HUDEP-2 (cell line): Measurements from ENCODE around the gene KLF5.
"Not testable (repeated sequence)": the region's sequence is repeated elsewhere in the genome, so short reads cannot be mapped to it uniquely, and the experiment has no call there.

Experiments
- DNase-seq, 76 experiments: peaks; one replicate each; lab custom pipeline; 2025; ENCODE audit not compliant: unreplicated experiment in 76 of 76; lab: John Stamatoyannopoulos, UW

KLF5 gene

DNA sequence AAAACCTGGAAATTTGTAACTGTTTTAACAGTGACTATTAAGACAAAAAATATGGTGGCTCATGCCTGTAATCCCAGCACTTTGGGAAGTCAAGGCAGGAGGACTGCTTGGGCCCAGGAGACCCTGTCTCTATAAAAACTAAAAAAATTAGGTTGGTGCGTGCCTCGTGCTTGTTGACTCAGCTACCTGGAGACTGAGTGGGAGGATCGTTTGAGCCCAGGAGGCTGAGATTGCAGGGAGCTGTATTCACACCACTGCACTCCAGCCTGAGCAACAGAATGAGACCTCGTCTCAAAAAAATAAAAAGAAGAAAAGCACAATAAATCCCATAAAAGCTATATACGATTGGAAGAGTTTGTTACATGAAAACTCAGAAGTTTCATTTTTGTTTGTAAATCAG lies 23.7 kb downstream of the KLF5 start:
- DNase-seq: no peak

DNA sequence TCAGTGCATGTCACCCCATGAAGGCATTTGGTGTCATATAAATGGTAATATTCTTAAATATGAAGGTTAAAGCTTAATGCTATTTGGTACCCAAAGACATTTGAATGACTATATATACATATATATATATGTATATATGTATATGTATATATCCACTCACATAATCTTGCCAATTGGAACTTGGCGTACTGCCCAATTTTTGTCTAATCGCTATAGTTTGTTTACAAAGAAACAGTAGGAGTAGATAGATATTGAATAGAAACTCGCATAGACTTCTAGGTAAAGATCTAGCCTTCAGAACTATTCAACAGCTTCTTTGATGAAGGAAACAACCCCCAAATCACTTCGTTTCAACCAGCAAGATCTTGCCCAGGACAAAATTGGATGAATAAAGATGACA lies 24.1 kb downstream of the KLF5 start:
- no peak for DNase-seq

DNA sequence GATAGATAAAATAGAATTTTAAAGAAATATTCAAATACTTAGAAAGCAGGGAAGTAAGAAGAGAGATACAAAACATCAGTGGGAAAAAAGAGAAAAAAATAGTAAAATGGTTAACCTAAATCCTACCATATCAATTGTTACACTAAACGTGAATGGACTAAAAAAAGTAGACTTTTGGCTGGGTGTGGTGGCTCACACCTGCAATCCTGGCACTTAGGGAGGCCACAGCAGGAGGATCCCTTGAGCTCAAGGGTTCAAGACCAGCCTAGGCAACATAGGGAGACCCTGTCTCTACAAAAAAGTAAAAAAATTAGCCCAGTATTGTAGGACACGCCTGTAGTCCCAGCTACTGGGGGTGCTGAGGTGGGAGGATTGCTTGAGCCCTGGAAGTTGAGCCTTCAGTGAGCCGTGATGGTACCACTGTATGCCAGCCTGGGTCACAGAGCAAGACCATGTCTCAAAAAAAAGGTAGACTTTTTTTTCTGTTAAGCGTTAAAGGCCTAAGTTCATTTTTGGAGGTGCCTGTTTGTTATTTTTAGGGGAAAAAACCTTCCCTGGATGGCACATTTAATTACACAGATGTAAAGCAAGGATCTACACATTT lies 29.6 kb downstream of the KLF5 start:
- no peak for DNase-seq

DNA sequence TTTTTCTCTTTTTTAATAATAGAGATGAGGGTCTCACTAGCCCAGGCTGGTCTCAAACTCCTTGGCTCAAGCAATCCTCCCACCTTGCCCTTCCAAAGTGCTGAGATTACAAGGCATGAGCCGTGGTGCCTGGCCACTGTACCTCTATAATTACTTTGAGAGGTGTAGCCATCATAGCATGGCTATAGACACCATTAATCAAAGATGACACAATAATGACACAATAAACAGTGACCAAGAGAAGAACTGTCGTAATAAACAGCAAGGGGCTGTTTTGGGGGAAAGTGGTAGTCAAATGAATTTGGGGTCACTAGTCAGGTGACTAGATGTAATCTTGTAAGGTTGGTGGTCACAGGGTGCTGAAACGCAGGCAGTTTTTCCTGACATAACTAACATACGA lies 30.4 kb downstream of the KLF5 start:
- DNase-seq: no peak

DNA sequence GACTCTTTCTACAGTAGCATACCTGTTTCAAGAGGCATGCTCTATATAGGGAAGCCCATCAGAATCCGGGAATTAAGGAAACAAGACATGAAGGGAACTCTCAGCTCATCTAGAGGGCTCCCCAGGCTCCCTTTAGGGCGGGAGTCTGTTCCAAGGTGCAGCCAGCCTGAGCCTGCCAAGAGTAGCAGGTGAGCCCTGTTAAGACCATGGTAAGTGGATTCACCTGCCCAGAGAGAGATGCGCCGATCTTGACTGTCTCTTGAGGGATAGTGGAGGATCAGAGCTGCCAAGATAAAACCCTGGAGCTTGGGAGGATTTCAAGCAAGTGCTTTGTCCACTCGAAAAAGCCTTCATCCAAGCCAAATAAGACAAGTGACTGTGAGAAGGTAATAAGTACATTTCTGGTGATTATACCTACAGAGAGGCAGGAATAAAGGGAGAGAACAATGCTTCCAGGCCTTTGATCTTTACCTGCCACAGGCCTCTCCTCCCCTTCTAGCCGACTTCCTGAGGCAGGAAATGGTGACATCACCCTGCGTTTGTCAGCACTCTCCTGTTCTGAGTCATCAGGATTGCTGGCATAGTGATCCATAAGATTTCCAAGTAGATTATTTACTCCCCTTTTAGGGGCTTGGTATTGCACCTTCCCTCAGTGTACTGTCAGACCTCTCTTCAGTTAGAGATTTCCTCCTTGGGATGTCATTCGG lies 31.5 kb downstream of the KLF5 start:
- no peak for DNase-seq

DNA sequence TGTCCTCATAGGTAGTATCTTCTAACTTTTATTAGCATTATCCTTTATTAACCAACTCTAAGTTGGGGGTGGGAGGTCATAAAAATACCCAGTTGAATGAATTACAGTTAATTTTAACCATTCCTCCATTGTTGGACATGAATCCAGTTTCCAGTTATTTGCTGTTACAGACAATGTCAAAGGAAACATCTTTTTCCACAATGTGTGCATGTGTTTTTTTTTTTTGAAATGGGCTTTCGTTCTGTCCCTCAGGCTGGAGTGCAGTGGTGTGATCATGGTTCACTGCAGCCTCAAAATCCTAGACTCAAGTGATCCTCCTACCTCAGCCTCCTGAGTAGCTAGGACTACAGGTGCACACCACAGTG lies 32.0 kb downstream of the KLF5 start:
- no peak for DNase-seq

DNA sequence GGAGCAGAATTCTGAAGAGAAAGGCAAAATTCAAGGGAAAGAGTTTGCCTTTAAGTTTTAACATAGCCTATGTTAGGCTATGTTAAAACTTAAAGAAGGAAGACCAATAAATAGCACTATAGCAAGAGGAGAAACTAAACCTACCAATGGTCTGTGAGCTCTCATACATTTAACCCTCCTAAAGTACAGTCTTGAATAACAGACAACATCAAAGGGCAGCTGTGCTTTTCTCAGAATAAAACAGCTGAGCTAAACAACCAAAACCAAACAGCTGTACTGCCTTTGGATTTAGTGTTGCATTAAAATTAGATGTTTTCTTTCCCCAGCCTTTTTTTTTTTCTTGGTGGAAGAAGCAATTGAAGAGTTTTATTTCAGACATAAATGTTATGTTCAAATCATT lies 34.0 kb downstream of the KLF5 start:
- DNase-seq: no peak

DNA sequence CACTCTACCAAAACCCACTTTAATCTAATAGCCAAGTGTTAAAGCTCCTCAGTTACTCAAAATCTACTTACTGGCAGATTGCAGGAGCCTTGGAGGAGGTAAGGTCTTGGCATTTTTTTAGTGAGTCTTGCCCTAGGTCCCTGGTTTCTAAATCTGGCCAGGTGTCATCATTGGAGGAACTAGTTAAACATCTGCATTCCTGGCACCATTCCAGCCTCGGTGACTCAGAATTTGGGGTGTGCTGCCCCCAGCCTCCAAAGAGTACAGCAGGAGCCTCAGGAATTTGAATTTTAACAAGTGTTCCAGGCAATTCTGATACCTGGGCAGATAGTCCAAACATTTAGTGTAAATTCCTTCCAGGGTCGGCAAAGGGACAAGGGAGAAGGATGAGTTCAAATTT lies 37.4 kb downstream of the KLF5 start:
- no peak for DNase-seq

DNA sequence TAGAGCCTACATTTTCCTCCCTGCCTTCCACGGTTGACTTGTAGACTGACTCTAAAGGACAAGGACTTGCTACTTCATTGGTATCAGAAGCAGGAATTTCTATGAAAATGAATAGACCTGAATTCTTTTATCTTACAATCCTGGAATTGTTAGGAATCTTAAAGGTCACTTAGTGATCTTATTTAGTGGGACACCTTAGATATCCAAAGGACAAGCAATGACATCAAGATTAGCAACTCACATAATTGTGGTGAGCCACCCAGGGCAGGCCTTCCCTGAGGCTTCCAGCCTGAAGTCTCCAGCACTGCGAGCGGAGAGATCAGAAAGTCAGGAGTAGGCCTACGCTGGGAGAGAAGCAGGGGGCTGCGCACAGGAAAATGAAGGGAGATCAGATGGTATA lies 37.8 kb downstream of the KLF5 start:
- no peak for DNase-seq

DNA sequence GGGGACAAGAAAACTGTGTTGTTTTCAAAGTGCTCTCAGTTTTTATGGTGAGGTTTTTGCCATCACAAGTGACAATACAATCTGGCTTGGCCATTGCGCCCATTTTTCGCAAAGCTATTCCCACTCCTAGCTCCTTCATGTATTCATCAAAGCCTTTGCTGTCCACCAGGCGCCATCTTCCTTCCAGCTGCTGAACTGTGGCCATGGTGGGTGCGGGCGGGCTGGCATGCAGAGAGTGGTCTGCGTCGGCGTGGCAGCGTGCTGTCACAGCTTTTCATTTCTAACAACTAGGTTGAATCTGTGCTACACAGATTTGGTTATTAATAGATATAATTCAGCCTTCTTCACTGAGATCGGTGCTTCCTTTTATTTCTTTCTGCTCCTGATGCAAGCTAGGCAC lies 42.0 kb downstream of the KLF5 start:
- DNase-seq: not testable (repeated sequence)

DNA sequence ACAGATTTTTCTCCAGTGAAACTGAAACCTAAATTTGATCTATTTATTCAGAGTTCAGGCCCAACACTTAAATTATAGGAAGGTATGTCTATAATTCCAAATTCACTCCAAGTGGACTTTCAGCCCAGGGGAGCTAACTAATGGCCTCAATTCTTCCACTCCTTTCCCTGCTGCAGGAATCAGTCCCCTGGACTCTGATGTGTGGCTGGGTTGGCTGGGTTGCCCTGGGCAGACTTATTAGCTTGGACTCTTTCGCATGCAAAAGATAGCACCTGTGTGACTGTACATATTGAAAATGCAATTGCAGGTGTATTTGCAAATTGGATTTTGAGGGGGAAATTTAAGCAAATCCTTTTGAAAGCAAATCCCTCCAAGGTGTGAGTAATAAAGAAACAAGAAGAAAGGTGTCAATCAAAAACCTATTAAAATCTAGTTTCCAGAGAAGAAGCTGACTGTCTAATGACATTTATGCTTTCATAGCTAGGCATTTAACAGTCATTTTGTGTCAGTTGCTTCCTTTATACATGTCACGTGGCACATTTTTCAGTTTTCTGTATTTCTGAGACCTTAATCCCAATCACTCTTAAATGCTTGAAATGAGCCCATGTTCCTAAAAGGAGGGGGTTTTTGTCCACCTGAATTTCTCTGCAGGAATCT lies 42.7 kb downstream of the KLF5 start:
- no peak for DNase-seq

DNA sequence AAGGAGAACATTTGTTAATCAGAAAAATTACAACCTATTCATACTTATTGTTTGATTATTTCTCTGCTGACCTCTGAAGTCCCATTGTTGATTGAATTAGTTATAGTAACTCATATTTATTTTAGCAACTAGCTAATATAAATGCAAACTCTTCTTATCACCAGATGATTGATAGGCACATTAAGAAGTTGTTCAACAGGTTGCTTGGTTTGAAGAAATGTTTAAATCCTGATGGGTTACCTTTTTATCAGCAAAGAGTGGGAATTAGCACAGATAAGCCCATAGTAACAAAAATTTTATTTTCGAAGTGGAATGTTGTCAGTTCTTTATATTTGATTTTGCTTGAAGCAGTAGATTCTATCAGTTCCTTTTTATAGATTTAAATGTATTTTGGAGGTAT lies 44.4 kb downstream of the KLF5 start:
- no peak for DNase-seq

DNA sequence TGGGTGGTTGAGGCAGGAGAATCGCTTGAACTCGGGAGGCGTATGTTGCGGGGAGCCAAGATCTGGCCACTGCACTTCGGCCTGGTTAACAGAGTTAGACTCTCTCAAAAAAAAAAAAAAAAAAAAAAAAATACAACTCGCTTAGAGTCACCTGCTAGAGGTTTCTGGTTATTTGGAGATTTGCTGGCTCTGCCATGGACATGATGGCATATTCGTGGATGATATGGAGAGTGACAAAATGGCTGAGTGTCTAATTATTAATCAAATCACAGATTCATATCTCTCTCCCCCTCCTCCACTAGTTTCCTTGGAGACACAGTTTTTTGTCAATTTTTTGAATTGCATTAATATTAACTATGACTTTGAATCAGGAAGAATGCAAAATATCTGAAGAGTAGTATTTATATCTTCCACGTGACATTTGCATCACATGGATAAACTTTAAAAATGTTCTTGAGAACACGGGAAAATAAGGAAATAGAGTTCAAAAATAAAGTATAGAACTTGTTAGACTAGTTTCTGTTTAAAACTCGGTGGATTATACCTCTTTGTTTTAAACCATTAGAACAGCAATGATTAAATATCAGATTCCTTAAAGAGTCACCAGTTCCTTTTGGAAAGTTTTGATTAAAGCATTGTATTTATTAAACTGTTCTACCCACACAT lies 47.8 kb downstream of the KLF5 start:
- DNase-seq: no peak

DNA sequence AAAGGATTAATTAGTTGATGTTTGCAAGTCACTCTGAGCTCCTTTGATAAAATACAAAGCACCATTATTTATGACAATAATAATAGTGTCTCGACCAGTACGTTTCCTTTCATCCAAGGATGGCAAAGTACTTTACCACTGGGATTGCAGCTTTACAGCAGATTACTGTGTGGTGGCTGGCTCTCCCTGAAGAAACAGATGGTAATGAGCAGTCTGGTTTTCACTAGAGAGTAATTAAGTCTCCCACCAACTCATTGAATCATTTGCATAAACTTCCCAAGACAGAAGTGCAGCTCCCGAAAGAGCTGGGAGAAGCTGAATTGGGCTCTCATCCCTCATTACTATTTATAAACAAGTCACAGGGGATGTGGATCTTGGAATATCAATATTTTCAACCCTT lies 48.7 kb downstream of the KLF5 start:
- DNase-seq: no peak

DNA sequence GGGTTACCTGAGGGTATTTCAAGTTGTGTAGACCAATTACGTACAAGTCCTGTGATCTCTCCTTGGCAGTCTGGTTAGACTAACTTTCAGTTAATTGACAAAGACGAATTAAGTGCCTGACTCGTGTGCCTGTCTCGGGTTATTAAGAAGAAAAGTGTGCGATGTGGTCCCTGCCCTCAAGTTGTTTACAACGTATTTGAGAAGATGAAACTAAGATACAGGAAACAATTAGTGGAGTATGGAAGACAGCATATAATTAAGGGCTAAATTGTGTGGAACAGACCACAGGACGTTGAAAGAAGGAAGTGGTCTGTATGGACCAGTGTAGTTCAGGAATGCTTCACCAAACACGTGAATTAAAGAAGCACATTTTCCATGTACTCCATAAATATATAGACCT lies 49.2 kb downstream of the KLF5 start:
- DNase-seq: no peak

DNA sequence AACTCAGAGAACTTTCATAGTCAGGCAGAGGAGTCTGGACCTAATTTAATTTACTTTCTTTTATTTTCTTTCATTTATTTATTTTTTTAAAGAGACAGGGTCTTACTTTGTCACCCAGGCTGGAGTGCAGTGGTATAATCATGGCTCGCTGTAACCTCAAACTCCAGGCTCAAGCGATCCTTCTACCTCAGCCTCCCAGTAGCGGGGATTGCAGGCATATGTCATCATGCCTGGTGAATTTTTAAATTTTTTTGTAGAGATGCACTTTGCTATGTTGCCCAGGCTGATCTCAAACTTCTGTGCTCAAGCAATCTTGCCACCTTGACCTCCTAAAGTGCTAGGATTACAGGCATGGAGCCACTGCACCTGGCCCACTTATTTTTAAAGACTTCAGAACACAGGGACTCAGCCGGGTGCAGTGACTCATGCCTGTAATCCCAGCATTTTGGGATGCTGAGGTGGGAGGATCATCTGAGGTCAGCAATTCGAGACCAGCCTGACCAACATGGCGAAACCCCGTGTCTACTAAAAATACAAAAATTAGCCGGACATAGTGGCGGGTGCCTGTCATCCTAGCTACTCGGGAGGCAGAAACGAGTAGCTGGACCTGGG lies 50.6 kb downstream of the KLF5 start:
- DNase-seq: no peak

DNA sequence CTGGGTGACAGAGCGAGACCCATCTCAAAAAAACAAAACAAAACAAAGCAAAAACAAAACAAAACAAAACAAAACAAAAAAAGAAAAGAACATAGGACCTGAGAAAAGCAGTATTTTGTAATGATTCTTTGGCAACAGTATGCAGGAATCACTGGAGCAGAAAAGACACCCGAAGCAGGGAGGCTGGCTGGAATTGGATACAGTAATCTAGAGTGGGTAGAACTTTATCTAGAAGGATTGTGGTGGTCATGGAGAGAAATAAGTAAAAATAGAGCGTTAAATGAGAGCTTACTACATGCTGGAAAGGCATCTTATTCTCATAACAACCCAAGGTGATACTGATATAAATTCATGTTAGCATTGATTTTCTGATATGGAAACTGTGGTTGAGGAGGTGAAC lies 51.2 kb downstream of the KLF5 start:
- DNase-seq: no peak

DNA sequence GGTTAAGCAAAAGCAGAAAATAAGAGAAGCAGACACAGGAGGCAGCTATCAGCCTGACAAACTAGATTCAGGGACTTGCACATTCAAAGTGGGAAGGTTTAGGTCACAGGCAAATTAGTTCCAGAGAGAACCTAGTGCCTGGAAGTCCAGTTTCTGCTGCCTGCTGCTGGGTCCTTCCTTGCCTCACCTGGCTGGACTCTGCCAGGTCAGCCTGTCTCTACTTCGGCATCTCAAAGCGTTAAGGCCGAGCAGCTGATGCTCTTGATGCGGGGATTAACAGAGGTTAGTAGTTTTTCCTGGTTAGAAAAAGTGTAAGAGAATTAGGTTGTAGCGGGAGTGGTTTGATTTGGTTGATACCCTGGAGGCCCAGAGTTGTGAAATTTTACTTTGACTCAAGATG lies 52.0 kb downstream of the KLF5 start:
- DNase-seq: no peak

DNA sequence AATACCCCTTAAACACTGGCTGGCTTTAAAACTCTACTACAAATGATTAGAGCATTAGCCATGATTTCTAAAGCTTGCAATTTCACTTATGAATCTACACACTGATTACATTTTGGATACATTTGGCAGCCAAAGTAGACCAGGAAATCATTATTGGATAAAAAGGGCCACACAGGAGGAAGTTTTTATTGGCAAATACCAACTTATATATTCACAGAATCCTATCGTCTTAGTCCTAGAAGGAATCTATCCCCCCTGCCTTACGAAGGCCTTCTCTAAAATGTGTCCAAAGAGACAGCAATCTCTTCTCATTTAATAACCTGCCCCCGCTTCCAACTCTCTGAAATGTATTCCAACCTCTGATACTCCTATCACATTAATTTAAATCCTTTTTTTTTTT lies 52.5 kb downstream of the KLF5 start:
- DNase-seq: no peak

DNA sequence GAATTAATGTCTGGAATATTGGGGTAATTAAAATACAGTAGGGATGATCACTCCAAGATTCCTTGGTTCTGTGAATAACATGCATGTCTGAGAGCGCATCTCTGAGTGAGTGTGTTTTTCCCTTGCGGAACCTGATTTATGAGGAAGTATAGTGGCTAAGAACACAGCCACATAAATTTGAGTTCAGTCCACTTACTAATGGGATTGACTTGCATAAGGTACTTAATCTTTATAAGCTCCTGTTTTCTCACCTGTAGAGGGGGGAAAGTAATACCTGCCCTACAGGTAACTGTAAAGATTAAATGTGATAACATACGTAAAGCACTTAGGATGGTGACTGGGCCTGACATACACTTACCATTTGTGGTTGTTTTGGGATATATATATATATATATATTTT lies 60.8 kb downstream of the KLF5 start:
- no peak for DNase-seq
